G401 (cell line): ENCODE data around the gene PHOX2A. TPM values are rescaled to one million over a fixed set of nuclear protein-coding genes. Genes with fewer than 3 reads are reported as not detected.

Source experiments
- DNase-seq: peaks from one replicate; pipeline ENCODE4 v3.0.0-alpha.2; 2015; ENCODE audit warnings: low spot score
- in situ Hi-C: cut with HindIII; loops from 2 replicates; pipeline ENCODE4 v1.10.0; 2016; ENCODE audit warnings: low sequenced_read_pairs, mixed read lengths
- total RNA-seq: library from RNA; depleted of rRNA; stranded (reverse); fragments of >200 nt; shearing (Covaris generic); gene quantifications from 2 replicates; pipeline ENCODE4 v1.2.3, GENCODE V29; 2014

The PHOX2A gene
- total RNA-seq, 1 experiment from 2014 or later: not detected

DNA sequence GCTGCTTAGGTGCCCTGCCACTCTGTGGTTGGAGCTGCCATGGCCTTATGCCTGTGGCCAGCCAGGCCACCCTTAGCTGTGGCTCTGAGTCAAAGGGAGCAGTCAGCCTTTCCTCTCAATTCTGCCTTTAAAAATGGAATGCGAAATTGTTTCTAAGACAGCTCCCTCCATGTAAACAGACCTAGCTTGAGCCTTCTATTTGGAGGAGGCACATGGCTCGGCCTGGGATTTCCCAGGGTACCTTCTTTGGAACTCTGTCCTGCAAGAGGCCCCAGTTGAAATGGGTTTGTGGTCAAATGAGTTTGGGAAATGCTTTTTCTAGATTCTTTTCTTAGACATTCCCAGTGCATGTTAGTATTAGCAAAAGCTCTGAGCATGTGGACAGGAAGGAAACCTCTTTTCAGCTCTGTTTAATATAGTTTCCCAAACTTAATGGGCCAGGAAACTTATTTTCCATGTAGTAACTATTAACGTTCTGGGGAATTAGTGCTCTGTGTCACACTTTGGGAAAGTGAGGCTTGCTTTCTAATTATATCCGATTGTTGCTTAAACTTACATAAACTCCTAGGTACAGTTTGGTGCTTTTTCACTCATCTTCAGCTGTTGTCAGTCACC is 7.8 kb downstream of the PHOX2A start:
- DNase-seq: no peak
- in situ Hi-C loops: no loop called here

DNA sequence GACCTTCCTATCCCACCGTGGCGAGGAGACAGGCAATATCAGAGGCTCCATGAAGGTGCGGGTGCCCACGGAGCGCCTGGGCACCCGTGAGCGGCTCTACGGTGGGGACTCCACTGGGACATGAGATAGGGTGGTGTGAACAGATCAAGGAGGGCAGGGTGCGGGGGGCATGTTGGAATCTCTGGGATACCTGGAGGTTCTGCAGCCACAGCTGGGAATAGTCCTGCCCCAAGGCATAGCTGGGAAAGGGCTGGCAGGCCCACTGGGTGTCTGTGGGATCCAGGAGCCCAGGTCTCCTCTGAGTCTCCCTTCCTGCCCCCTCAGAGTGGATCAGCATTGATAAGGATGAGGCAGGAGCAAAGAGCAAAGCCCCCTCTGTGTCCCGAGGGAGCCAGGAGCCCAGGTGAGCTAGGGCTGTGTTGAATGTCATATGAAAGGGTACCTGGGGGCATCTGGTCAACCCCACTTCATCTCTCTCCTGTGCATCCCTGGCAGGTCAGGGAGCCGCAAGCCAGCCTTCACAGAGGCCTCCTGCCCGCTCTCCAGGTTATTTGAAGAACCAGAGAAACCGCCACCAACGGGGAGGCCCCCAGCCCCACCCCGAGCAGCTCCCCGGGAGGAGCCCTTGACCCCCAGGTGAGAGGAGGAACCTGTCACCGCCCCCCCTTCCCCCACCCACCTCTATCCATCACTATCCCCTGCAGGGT is 8.5 kb downstream of the PHOX2A start:
- in situ Hi-C loops: no loop called here
- DNase-seq: no peak

DNA sequence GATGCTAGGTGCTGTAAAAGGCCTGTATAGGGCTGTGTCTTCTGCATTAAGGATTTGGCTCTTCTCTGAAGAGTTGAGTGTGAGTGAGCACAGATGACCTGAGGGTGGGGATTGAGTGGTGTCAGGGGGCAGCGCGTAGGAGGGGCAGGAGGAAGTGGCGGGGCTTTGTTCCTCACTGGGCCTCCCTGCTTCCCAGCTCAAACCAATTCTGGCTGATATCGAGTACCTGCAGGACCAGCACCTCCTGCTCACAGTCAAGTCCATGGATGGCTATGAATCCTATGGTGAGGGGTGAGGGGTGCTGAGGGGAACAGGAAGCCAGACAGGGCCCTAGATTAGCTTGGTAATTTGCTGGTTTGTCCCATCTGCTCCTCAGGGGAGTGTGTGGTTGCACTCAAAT is 9.1 kb downstream of the PHOX2A start:
- no peak for DNase-seq
- in situ Hi-C loops: no loop called here

DNA sequence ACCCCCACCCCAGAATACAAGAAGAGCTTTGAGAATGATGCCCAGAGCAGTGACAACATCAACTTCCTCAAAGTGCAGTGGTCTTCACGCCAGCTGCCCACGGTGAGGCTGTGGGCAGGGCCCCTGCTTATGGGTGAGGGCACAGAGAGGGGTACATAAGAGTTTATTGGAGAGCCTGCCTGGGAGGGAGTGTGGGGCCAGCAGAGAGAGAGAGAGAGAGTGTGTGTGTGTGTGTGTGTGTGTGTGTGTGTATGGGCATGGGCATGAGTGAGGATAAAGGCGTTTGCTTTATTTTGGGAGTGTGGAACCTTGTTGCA is 9.5 kb downstream of the PHOX2A start:
- DNase-seq: no peak
- in situ Hi-C loops: no loop called here

DNA sequence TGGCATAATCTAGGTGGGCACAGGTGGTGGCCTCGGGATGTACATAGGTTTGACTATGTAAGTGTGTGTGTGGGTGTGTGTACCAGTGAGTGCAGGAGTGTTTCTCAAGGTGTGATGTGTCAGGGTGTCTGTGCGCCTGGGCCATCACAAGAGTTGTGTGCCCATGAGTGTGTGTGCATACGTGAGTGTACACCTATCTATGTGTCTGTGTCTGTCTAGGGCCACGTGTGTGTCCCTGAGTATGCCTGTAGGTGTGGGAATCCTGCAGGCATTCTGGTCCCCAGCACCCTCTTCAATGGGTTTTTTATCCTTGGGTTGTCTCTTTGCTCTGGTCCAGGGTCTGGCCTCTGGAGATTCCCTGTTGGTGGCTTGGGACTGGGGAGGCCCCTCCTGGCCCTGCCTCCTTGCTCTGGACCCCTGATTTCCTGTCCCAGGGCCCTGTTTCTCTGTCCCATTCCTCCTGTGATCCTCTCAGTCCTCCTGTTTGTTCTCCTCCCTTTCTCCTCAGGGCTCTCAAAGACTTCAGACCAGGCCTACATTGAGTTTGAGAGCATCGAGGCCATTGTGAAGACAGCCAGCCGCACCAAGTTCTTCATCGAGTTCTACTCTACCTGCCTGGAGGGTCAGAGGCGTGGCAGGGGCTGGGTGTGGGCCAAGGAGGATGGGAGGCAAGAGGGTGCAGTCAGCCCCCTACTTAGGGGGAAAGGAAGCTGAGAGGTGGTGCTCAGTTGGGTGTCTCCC is 10.0 kb downstream of the PHOX2A start:
- in situ Hi-C loops: no loop called here
- DNase-seq: no peak

DNA sequence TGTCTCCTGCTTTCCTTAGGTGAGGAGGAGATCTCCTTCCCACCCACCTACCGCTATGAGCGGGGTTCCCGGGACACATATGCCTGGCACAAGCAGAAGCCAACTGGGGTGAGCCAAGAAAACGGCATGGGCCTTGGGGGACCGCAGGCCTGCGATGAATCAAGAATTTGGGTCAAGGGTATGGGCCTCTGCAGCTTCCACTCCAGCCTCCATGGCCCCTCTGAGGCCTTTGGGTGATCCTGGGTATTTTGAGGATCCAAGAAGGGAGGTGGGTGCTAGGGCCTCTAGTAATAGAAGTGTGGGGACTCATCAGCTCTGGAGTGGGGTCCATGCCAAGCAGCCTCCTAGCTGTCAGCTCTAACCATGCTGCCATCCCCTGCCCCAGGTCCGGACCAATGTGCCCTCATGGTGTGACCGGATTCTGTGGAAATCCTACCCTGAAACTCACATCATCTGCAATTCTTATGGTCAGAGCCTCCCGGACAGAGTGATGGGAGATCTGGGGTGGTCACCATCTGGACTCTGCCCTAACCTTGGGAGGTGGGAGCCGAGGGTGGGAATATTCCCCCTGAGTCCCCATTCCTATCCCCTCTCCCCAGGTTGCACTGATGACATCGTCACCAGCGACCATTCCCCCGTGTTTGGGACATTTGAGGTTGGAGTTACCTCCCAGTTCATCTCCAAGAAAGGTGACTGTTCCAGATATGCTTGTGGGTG is 10.8 kb downstream of the PHOX2A start:
- no peak for DNase-seq

DNA sequence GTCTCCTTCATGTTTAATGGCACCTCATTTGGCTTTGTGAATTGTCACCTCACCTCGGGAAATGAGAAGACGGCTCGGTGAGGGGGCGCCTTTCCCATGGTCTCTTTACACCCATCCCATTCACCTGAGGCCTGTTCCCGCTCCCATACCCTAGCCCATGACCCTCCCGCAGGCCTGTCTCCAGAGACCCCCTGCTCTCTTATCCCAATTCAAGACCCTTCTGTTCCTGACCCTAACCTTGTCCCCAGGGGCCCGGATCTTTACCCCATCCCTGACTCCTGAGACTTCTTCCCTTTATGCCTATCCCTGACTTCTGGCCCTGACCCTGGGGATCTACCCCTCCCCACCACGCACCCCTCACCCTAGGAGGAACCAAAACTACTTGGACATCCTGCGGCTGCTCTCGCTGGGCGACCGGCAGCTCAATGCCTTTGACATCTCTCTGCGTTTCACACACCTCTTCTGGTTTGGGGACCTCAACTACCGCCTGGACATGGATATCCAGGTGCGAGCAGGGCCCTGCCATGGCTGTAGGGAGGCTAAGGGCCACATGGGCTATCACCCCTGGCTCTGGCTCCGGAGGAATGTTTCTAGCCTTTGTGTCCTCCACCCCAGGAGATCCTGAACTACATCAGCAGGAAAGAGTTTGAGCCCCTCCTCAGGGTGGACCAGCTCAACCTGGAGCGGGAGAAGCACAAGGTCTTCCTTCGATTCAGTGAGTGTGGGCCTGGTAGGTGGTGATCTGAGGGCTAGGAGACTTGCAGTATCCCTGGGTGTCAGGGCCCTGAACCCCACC is 11.5 kb downstream of the PHOX2A start:
- in situ Hi-C loops: no loop called here
- no peak for DNase-seq

More for the DNA sequence above, 10.8 kb downstream of the PHOX2A start:
- in situ Hi-C loops: no loop called here

DNA sequence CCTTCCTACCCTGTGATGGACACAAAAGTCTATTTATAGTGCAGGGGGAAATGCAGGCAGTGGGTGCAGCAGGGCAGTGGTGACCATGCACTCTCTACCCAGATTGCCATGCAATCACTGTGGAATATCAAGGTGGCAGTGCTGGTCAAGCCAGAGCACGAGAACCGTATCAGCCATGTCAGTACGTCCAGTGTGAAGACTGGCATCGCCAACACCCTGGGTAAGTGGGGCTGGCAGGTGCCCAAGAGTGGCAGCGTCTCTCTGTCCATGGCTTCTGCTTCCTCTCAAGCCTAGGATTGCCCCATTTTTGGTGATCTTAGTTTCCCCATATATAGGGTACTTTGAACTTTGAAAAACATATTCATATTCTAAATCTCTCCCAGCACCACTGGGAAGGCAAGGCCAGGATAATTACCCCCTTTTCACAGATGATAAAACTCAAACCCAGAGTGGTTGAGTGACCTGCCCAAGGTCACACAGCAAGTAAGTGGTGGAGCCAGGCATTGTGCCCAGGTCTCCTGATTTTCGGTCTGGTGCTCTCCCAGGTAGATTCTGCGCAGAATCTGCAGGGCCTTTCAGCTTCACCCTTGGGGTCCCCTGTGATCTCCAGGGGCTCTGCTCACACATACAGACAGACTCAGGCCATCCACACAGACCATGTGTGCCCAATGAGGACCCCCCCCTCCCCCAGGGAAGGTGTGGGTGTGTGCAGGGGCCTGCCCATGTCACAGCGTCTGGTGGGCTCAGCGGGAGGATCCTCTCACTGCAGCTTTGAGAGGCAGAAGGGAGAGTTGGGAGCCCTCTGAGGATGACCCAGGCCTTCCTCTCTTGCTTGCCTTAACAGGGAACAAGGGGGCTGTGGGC is 12.3 kb downstream of the PHOX2A start:
- DNase-seq: no peak
- in situ Hi-C loops: no loop called here

DNA sequence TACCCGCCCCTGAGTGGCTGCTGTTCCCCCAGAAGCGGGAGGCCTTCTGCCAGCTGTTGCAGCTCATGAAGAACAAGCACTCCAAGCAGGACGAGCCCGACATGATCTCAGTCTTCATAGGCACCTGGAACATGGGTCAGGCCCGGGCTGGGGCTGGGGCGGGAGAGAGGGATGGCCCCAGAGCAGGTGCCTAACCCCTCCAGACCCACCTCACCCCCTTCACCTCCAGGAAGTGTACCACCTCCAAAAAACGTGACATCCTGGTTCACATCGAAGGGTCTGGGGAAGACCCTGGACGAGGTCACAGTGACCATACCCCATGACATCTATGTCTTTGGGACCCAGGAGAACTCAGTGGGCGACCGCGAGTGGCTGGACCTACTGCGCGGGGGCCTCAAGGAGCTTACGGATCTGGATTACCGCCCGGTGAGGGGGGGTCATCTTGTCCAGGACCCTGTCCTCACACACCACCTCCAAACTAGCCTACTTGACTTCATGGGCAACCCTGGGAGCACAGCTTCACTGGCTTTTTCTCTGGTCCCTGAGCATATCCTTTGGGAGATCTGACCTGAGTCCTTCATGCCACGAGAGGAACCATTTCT is 13.1 kb downstream of the PHOX2A start:
- in situ Hi-C loops: no loop called here
- DNase-seq: no peak

DNA sequence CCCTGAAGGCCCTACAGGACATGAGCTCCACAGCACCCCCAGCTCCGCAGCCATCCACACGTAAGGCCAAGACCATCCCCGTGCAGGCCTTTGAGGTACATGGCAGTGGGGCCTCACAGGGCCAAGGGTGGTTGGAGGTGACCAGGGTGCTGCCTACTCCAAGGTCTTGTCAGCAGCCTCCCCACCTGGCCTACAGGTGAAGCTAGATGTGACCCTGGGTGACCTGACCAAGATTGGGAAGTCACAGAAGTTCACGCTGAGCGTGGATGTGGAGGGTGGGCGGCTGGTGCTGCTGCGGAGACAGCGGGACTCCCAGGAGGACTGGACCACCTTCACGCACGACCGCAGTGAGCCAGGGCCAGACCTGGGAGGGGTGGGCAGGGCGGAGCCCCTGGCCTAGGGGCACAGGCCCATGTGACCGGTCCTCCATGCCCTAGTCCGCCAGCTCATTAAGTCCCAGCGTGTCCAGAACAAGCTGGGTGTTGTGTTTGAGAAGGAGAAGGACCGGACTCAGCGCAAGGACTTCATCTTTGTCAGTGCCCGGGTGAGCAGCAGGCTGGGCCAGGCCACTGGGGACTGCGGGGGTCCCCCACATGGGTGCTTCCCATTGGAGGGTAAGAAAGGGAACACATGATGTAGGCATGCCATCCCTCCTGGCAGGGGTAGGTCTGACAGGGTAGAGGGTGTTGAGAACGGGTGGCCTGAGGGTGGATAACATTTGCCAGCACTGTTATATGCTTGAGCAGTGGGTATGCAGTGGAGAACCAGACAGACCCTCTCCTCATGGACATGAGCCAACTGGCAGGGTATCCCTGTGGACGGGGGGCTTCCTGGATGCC is 13.8 kb downstream of the PHOX2A start:
- in situ Hi-C loops: no loop called here
- no peak for DNase-seq

DNA sequence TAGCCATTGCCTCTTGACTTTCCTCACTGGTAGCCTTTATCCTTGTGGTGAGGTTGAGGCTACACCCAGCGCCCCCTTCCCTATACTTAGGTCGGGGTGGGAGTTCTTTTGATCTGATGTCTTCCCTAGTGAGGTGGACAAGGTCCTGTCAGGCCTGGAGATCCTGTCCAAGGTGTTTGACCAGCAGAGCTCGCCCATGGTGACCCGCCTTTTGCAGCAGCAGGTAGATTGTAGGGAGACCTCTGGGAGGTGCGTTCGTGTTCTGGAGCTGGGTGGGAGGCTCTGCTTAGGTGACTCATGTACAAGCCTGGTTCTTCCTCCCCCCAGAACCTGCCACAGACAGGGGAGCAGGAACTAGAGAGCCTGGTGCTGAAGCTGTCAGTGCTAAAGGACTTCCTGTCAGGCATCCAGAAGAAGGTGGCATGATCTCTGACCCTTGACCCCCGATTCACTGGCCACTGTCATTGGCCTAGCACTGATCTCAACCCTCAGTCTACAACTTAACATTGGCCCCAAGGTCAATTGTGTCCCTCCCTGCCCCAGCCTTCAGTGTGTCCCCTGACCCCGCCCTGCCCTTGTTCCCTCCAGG is 14.5 kb downstream of the PHOX2A start:
- no peak for DNase-seq
- in situ Hi-C loops: no loop called here

DNA sequence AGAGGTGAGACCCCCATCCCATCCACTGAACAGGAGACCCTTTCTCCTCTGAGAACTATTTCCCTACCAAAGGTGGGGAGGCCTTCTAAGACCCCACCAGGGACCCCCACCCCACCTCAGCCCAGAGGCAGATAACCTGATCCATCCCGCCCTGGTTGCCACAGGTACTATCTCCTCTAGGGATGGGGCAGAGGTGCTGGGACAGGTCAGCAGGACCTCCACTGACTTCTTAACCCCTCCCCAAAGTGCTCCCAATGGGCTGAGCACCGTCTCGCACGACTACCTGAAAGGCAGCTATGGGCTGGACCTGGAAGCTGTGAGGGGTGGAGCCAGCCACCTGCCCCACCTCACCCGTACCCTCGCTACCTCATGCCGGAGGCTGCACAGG is 15.1 kb downstream of the PHOX2A start:
- in situ Hi-C loops: no loop called here
- DNase-seq: no peak

DNA sequence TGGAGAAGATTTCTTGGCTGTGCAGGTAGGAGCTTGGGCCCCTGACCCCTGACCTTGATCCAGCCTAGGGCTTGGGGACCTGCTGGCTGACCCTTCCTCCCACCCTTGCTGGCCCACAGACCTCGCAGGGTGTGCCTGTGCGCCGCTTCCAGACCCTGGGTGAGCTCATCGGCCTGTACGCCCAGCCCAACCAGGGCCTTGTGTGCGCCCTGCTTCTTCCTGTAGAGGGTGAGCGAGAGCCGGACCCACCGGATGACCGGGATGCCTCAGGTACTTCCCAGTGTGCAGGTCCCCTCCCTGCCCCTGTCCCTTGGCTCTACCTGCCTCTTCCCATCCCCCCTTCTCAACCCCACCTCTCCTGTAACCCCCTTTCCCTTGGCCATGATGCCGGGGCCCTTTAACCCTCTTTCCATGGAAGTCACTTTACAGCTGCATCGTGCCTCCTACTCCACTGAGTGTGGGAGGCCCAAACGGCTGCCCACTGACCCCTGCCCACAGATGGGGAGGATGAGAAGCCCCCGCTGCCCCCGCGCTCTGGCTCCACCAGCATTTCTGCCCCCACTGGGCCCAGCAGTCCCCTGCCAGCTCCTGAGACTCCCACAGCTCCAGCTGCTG is 15.6 kb downstream of the PHOX2A start:
- no peak for DNase-seq
- in situ Hi-C loops: no loop called here

DNA sequence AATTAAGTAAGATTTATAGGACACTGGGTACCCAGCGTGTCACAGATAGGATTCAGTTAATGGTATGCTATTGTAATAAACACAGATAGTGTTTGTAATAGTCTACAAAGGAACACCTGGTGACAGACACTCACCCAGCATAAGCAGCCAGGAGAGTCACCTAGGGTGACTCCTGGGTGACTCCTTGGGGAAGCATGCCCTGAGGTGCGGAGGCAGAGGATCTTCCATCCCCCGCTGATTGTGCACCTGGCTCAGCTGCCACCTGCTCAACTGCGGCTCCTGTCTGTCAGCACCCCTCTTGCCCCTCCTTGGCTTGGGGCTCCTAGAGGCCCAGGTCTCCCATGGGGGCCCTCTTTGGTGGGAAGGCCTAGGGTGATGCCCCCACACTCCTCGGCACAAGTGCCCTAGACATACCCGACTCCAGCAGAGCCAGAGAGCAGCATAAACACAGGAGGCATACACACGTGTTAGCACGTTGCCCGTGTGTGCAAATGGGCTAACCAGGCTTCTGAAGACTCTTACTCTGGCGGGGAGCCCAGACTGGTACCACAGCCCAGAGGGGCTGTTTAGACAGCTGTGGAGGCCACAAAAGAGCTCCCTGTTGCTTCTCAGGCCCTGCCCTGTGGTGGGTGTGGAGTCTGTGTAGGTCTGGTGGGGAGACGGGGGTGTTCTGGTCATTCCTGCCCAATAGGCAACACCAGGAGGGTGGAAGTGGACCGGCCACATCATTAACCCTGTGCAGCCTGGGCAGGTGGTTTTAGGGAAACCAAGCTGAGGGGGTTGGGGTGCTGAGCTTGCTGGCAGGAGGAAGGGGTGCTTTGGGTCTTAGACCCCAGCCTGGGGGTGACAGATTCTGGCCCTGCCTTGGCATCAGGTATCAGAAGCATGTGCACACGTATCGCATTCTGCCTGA is 16.4 kb downstream of the PHOX2A start:
- in situ Hi-C loops: no loop called here
- no peak for DNase-seq

DNA sequence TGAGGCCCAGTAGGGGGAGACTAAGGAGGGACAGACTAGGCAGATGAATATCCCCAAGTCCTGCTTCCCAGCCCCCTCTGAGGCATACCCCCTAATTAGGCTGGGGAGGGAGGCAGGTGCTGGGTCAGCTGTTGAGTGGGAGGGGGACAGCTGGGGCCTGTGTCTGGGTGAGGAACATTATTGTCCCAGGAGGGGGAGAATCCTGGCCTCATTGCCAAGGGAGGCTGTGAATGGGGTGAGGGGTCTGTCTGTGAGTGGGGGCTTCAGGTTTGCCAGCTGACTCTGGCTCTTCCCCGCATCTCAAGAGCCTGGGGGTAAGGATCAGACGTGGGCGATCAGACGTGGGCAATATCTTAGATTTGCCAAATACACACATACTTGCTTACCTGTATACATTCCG is 17.3 kb downstream of the PHOX2A start:
- DNase-seq: no peak
- in situ Hi-C loops: no loop called here
